GM19328 (cell line): ENCODE data around the gene GPC6.
A peak's percentile ranks its signal among the peaks of the same experiment; 100 is the strongest.

Experiments
- ATAC-seq: cut with Tn5 transposase; IDR thresholded peaks from one replicate; pipeline ENCODE4 v1.9.1; 2021; ENCODE audit warnings: mild to moderate bottlenecking, moderate library complexity; ENCODE audit not compliant: unreplicated experiment

Gene GPC6

GRCh38 chr13:94415500-94416237 lies 1189.1 kb downstream of the GPC6 start:
- no peak for ATAC-seq

GRCh38 chr13:94416454-94417080 lies 1190.0 kb downstream of the GPC6 start:
- ATAC-seq = no peak

- ATAC-seq = no peak
Observed at GRCh38 chr13:94417294-94417693, 1190.7 kb downstream of the GPC6 start.

GRCh38 chr13:94419304-94419924 lies 1192.8 kb downstream of the GPC6 start:
- ATAC-seq = peak; percentile 53

DNA sequence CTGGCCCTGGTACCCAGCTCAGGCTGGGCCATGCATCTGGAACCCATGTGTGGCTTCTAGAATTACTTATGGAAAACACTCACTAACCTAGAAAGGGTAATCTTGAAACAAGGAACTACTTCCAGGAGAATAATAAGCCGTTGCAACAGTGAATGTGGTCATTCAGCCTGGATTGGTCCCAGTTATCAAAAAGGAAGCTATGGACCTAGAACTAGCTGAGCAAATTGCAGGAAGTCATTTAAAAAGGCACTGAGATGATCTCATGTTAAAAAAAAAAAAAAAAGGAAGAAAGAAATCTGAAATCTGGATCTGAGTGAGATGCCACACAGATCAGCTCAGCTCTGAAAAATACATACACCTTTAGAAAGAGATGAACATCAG lies 1193.3 kb downstream of the GPC6 start:
- no peak for ATAC-seq

DNA sequence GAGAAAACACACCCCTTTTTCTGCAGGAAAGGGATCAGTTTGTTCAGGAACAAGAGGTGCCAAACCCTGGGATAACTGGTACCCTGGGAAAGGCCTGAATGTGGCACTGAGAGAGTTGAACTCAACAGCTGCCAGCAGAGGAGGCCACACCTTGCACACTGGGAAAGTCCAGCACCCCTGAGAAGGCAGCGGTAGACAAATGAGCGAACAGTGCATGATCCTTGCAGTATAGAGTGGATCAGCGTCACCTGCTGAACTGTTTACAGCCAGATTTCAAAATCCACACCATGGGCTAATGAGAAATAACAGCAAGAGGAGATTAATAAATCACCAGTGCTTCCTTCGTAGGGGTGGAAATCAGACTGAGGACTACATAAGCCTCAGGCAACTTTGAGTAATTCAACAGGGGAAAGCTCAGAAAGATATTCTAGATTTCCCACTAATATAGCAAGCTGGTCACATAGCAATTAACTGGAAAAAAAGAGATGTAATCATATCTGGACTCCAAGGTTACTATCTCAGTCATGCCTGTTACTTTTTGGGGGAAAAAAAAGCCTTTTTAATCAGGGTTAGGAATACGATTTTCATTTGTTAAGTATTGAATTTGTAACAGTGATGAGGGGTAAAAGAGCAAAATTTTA lies 1200.8 kb downstream of the GPC6 start:
- ATAC-seq = no peak

- no peak for ATAC-seq
Observed at GRCh38 chr13:94431574-94431973, 1205.0 kb downstream of the GPC6 start.

- ATAC-seq = no peak
Observed at GRCh38 chr13:94431987-94432386, 1205.4 kb downstream of the GPC6 start.

GRCh38 chr13:94433055-94433961 lies 1206.7 kb downstream of the GPC6 start:
- ATAC-seq = no peak

GRCh38 chr13:94435604-94436226 lies 1209.1 kb downstream of the GPC6 start:
- ATAC-seq = peak; percentile 51

- no peak for ATAC-seq
Observed at GRCh38 chr13:94444826-94445225, 1218.2 kb downstream of the GPC6 start.

DNA sequence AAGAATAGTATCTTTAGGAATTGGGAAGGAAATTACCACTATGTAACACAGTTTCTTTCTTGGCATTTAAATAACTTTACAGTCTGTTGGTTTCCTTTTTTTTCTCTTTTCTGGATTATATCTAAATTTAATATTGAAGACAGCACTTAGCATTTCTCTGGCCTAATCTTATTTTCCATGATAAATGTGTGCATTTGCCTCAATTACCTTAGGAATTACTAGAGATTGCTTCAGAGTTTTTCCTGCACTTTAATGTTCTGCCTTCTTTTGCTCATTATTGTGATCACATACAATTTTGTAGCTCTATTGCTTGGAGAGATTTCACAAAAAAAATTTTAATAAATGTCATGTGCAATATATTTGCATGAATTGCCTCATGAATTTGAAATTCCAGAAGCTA lies 1227.7 kb downstream of the GPC6 start:
- no peak for ATAC-seq

GRCh38 chr13:94454906-94455305 lies 1228.3 kb downstream of the GPC6 start:
- no peak for ATAC-seq

DNA sequence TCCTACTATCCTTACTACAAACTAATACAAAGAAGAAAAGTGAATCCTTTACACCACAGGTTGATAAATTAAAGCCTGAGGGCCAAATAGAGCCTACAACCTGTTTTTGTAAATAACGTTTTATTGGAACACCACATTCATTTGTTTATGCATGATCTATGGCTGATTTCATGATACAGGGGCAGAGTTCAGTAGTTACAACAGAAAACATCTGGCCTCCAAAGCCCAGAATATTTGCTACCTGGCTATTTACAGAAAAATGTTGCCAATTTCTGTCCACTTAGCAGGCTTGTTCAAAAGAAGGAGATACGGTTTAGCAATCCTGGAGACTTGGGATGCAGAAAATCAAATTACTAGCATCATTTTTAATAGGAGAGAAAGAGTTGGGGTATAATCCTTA lies 1228.8 kb downstream of the GPC6 start:
- ATAC-seq = no peak
